Stimulated activated CD4-positive, alpha-beta T cell treated with anti-CD3 and anti-CD28 coated beads, Interleukin-1b, Interleukin-23, amount 100 ng/mL, for 24 hours (primary cell): Measurements from ENCODE around the gene NPBWR2.
"Not testable (repeated sequence)": the region's sequence is repeated elsewhere in the genome, so short reads cannot be mapped to it uniquely, and the experiment has no call there.

Experiments
- DNase-seq, 4 experiments: peaks; one replicate each; pipeline ENCODE4 v3.0.0-alpha.2; 2020; ENCODE audit warnings: low read depth in 4 of 4, low spot score in 1 of 4

The NPBWR2 gene

DNA sequence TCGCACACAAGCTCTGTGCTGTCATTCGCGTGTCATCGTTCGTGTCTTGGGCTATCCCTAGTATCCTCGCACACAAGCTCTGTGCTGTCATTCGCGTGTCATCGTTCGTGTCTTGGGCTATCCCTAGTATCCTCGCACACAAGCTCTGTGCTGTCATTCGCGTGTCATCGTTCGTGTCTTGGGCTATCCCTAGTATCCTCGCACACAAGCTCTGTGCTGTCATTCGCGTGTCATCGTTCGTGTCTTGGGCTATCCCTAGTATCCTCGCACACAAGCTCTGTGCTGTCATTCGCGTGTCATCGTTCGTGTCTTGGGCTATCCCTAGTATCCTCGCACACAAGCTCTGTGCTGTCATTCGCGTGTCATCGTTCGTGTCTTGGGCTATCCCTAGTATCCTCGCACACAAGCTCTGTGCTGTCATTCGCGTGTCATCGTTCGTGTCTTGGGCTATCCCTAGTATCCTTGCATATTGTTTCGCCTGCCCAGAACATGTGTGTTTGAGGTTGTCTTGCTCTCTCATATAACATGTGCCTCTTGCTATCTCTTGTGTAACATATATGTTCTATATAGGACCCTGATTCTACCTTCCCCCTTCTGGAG lies 20.0 kb downstream of the NPBWR2 start:
- DNase-seq, result not testable (repeated sequence)

DNA sequence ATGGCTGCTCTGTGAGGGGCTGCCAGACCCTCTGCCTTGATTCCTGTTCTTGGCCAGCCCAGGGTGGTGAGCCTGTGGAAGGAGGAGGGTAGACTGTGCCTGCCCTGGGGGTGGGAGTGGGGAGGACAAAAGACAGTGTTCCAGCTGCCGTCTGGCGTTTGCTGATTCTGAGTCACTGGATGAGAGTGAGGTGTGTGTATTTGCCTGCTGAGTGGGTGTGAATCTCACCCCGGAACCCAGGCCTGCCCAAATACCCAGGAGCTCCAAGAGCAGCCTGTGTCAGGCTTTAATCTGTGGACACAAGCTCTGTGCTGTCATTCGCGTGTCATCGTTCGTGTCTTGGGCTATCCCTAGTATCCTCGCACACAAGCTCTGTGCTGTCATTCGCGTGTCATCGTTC lies 20.6 kb downstream of the NPBWR2 start:
- no peak for DNase-seq

DNA sequence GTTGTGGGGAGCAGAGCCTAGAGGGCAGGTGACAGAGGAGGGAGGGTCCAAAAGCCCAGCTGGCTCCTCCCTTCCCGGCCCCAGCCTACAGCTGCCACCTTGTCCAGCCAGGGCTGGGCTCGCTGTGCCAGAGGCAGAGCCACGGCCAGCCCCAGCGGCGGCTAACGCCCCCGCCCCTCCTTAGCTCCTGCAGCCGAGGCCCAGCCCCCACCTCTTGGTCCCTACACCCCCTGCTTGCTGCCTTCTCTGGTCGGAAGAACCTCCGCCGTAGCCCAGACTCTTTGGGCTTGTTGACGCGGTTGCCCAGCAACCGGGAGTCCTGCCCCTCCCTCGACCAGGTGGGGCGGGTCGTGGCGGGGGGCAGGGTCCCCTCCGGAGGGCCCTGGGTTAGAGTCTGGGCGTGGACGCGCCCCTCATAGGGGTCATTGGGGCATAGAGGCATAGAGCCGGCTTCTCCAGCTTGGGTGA lies 22.6 kb downstream of the NPBWR2 start:
- DNase-seq, result no peak

DNA sequence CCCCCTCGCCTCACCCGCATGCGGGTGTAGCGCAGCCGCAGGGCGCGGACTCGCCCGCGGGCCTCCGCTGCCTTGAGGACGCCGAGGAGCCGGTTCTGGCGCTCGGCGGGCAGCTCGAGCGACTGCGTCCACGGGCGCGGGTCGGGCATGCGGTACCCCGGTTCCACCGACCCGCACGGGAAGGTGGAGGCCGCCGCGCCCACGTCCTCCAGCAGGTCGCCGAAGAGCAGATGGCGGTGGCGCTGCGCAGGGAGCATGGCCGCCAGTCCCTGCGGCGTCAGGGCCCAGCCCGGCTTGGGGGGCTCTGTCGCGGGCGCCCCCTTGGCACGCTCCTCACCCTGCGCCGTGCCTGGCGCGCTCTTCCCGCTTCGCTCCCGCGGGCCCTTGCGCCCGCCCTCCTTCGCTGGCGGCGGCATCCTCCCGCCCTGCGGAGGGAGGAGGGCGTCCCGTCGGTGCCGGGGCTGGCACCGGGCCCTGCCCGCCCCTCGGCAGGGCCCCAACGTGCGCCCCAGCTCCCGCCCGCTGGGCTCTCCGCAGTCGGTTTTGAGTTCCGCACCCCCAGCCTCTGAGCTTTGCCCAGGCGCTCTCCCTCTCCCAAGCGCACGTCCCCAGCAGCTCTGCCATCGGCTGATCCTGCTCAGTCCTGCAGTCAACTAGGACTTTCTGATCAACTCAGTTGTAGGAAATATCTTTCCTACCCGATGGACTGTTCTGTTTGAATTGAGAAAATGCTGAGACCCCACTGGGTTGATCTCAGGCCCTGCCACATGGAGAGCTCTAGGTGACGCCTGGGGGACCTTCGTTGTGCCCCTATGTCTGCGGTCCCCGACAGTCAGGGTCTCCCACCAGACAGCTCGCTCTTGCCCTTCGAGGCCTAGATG lies 23.3 kb downstream of the NPBWR2 start, which contains the start of gene LKAAEAR1:
TSS of gene LKAAEAR1 (minus strand) at position 595 of the 881 bp plus-strand sequence. CDS start at position 416, 179 bp downstream.
- DNase-seq, result no peak

DNA sequence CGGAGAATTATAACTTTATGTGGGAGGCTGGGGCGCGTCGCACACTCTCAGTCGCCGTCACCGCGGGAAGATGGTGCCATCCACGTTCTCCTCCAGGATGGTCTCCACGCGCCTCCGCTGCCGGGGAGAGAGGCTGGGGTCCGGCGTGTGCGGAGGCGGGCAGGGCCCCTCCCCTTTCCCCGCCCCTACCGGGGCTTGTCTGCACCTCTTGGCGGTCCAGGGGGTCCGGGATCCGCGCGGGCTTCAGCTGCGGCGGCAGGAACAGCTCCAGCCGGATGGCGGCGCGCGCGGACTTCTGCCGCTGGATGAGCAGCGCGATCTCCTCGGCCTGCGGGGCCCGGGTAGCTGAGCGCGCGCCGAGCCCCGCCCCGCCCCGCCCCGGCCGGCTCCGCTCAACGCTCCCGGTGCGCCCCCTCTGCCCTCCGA lies 24.0 kb downstream of the NPBWR2 start:
- DNase-seq, result peak in 3 of 4 experiments; percentile 47 to 69 (median 58)

DNA sequence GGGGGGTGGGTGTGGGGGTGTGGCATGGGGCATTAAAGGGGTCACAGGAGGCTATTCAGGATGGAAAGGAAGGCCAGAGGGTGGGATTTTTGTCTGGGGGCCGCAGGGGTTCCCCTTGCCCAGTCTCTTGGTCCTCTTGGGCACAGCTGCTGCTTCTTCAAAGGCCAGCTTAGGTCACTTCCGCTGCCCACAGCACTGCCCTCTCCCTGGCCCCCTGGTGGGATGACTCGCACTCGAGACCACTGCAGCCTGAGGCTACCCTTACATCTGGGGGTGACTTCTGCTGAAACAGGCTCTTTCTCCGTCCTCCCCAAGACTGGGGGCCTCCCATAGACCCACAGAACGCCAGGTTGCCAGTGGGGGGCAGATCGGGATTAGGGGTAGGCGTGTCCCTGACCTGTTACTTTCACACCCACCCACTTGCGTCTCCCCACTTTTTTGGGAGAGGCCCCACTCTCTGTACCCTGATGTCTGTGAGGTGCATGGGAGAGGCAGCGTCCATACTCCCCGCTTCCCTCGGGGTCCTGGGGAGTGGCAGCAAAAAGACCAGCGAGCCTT lies 24.5 kb downstream of the NPBWR2 start:
- DNase-seq, result no peak

DNA sequence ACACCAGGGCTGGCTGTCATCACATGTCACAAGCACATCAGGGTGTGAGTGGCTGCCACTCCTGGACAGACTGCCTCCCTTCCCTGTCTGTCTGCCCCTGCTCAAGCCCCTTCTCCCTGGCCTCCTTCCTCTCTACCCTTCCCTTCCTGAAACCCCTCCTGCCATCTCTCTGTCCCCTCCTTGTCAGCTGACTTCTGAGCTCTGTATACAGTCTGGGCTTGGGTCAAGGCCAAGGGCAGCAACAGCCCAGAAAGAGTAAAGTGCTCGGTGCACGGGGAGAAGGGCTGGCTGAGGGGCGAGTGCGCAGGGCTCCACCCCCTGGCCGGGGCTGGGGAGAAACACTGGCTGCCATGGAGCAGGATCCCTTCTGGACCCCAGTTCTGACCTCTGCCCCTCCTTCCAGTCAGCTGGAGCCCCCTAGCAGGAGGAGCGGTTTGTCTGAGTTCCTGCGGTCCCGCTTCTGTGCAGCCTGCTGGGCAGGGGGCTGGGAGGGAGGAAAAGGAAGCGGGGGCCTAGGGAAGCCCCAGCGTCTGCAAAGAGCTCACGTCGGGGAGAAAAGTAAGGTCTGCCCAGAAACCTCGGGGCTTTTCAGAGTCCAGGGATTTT lies 25.1 kb downstream of the NPBWR2 start:
- no peak for DNase-seq

DNA sequence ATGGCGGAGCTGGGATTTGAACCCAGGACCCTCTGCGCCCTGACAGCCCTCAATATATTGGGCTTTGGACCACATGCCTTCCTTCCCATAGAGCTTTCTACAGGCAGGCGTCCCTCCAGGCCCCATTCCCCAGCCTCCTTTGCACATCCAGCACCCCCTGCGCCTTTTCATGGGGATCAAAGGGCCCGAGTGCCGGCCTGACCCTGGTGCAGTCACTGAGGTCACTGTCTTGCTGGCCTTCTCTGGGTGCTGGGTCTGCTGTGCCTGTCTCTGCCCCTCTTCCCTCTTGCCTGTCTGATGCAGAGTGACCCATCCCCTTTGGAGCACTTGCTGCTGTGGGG lies 25.8 kb downstream of the NPBWR2 start:
- no peak for DNase-seq

DNA sequence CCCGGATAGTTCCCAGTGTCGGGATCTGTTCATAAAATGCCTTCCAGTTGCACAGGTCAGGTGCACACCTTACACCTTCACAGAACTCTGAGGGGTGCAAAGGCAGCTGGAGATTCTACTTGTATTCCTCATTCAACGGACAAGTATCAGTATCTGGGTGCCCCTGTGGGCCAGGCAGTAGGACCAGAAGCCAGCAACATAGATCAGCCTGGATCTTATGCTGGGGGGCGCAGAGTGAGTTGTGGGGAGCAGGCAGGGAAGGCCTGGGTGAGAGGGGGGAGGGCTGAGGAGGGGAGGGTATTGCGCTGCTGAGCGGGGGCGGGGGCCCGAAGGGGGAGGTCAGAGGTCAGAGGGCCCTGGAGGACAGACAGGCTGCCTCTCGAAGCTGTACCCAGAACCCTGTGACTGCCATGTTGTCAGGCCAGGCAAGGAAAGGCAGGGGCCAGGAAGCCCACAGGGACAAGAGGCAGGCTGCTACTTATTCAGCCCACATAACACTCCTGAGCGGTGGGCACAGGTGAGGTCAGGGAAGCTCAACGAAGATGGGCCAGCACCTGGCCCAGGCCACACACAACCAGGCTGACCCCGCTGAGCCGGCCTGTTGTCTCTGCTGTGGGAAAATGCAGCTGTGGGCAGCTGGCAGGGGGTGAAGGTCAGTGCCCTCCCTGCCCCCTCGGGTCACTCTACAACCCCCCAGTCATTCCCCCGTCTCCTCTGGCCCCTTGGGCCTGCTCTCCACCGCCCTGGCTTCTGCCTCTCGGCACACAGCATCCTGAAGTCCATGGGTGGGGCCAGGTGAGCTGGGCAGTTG lies 26.3 kb downstream of the NPBWR2 start:
- no peak for DNase-seq

DNA sequence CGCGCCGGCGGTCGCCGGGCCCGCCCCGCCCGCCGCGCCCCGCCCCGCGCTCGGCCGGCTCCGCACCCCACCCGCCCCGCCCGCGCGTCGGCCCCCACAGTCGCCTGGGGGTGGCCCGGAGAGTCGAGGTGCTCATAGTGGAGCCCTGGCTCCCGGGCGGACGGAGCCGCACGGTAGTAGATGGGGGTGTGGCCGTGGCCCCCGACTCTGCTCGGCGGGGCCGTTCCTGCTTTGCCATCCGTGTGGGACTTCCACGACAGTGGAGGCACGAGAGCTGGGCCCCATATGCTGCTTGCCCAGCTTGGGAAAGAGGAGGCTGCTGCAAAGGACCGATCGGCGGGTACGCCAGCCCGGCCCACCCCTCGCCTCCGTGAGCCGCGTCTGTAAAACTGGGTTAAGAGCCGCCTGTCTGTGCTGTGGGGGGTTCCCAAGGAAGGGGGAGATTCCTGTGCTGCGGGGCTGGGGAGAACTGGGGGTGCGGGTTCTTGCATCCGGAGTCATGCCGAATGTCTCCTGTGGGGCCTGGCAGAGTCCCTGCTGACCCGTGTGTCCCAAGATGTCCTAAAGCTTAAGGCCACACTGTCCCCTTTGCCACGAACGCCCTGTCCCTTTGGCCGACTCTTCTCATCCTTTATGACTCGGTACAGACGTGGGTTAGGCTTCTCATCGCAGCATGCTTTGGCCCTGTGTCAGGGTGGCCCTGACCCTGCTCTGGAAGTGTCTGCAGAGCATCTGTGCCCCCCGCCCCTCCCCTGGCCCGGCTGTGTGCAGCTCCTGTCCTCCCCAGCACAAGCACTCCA lies 27.2 kb downstream of the NPBWR2 start, which contains the start of gene OPRL1:
TSS of gene OPRL1 (plus strand) at position 70 of the 800 bp plus-strand sequence. CDS start 12,639 bp downstream, outside the sequence.
- DNase-seq, result no peak

DNA sequence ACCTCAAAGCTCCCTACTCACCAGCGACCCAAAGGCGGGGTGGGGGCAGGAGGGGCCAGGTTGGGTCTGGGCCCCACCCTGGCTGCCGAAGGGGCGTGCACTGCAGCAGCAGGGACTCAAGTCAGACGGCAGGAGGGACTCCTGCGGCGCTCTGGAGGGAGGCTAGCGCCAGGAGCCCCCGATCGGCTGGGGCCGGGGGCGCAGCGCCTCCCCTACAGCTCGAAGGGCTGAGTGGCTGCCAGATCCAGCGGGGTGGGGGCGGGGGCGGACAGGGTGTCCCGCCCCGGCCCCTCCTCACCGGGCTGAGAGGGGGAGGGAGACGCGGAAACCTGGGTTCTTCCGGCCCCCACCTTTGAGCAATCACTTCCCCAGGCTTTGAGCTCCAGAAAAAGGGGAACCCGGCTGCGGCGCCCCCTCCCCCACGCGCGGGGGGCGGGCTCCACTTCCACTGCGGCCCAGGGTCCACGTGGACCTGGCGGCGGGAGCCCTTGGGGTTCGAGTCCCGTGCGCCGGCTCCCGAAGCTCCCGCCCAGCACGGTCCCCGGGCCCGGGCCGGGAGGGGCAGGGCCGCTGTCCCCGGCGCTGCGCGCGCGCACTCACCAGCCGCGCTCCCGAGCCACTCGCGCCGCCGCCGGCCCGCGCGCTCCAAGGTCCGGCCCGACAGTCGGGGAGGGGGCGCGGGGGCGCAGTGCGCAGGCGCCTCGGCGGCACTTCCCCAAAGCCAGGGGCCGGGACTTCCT lies 27.9 kb downstream of the NPBWR2 start, which contains the start of gene RGS19:
TSS of gene RGS19 (minus strand) at position 246 of the 740 bp plus-strand sequence. CDS start 2,632 bp downstream, outside the sequence.
- peak in 2 of 4 experiments; percentile 51 to 70 for DNase-seq

DNA sequence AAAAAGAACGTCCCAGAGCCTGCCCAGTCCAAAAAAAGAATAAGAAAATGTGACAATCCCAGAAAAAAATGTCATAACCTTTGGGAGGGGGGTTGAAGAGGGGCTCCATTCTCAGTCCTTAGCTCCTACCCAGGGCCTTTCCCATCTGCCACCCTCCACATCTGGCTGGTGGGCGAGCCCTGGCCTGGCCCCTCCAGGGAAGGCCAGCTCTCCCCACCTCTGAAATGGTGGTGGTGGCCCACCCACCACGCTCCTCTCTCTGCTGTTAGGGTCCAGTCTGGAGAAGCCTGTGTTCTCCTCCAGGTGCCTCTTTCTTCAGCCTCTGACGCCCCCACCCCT lies 28.5 kb downstream of the NPBWR2 start:
- DNase-seq, result no peak

DNA sequence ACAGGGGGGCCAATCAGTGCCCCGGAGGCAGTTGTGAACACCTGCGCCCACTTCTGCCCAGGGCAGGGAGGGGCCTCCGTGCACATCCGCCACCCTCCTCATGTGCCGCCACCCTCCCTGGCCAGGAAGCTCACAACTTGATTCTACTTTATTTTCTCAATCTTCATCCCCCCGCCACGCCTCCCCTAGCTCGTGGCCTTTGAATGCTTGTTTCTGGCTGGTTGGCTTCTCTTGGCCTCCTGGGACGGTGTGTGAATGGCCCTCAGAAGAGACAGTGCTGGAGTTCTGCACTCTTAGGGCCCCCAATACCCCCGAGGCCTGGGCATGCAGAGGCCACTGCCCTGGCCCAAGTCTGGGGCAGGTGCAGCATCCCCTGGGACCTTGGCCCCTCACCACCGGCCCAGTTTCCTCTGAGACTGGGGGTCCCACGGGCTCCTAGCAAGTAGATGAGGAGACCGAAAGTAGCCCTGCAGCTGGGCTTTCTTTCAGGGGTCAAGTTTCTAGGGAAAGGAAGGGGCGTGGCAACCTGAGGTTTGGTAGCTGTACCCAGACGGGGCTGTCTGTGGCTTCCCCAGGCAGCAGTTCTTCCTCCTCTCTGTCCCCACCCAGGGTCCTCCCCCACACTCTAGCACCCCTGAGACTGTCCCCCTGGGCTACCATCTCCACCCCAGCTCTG lies 29.4 kb downstream of the NPBWR2 start:
- no peak for DNase-seq

DNA sequence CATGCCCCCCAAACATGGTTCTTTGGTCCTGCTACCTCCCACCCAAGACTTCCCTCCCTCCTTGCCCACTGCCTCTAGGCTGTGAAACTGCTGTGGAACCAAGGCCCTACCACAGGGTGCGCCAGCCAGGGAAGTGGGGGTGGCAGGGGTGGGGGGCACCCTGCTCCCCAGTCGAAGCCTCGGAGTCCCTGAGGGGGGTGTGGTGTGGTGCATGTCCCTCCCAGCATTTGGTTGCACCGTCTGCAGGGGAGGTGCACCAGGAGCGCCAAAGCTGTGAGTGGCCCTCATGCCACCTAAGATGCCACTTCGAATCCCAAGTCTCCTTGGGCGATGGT lies 29.9 kb downstream of the NPBWR2 start:
- no peak for DNase-seq

DNA sequence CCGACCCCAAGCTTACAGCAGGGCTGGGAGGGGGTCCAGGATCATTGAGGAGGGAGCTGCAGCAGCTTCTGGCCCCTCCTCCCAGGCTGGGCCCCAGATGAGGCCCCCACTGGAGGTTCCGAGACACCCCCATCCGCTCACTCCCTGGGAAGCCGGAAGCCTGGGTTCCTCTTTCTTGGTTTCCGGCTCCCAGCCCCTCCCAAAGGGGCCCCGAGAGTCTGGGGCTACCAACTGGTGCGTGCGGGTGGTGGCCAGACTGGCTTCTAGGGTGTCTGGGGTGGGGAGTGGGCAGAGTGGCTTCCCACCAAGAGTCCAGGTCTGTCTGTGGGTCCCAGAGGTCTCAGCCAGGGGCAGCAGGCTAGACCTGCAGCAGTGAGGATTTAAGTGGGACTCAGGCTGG lies 30.3 kb downstream of the NPBWR2 start:
- no peak for DNase-seq

DNA sequence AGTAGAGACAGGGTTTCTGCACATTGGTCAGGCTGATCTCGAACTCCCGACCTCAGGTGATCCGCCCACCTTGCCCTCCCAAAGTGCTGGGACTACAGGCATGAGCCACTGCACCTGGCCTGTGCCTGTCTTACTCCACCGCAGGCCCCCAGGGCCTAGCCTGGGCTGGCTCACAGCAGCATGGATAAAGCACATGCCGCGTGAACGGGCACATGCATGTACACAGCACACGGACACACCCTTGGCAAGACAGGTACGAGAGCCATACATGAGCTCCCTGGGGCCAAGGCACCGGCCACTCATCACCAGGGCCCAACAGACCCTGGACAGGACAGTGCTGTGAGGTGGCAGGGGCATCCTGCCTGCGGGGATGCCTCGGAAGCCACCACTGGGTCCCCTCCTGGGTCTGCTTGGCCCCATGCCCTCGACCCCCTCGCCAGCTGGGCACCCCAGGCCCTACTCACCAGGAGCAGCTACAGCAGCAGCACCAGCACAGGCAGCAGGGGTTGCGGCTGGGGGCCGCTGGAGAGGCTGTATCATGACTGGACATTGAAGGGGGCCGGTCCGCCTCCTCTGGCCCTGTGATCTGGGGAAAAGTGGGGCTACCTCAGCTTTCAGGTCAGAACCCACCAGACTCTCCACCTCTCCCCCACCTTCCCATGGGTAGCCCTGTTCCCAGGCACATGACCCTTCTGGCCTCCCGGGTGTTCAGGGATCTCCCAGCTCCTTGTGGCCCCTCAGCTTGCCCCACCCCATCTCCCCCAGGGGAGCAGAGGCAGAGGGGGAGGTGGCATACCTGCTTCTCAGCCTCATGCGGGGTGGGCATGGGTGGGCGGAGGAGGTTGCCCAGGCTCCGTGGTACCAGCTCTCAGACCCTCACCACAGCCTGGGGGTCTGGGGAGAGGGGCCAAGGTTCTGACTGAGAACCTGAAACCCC lies 31.0 kb downstream of the NPBWR2 start:
- no peak for DNase-seq

DNA sequence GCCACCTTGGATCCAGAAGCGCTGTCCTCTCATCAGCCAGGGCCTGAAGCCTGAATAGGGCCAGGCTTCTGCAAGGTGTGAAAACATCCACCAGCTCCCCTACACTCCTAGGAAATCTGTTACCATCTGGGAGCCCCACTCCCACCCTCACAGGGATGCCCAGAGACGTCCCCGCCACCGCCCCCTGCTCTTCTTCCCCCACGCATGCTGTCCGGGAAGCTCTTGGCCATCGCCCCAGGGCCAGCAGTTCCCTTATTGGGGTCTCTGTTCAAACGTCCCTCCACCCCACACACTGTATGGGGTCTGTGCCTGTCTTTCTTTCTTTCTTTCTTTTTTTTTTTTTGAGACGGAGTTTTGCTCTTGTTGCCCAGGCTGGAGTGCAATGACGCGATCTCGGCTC lies 31.8 kb downstream of the NPBWR2 start:
- DNase-seq, result no peak

DNA sequence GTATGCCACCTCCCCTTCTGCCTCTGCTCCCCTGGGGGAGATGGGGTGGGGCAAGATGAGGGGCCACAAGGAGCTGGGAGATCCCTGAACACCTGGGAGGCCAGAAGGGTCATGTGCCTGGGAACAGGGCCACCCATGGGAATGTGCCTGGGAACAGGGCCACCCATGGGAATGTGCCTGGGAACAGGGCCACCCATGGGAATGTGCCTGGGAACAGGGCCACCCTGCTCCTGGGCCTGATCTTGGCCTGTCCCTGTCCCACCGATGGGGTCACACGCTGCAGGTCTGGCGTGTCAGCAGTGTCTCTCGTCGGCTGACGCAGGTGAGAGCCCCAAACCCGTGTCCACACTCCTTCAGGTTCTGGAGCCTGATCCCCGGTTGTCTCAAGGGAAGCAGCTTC lies 32.4 kb downstream of the NPBWR2 start:
- DNase-seq, result no peak
